Measurements from ENCODE around the gene DAPK1. TPM values are rescaled to one million over a fixed set of nuclear protein-coding genes. Genes with fewer than 3 reads are reported as not detected.

Gene DAPK1
- polyA plus RNA-seq, 1 donor from 2014 or later: 45.0 TPM

DNA sequence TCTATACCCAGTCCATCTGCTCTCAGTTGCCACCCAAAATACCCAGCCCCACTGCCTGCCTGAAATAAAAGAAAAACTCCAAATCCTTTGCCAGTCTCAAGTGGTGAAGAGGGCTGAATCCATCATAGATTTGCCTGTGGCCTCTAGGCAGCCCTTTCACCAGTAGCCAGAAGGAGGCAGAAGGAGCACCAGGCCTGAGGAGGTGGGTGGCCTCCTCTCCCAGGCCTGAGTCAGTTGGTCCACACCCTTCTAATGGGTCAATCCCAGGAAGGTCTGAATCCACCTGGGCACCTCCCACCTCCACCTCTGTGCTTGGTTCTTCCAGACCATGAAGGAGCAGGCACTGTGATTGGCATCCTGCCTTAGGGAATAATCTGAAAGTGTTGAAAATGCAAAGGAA is 97.0 kb downstream of the DAPK1 start:
- H3K27ac ChIP-seq (ENCODE audit: low read length): no peak overlapping the region
- H3K36me3 ChIP-seq (ENCODE audit: insufficient read depth, low read length): no peaks in the 10 kb centered on the region
- TF ChIP-seq RAD21 (conservative IDR thresholded peaks at IDR 0.05) (no peak), MXI1 (conservative IDR thresholded peaks at IDR 0.05; ENCODE audit: poor library complexity, severe bottlenecking) (no peak), REST (IDR thresholded peaks at IDR 0.05; ENCODE audit: borderline replicate concordance) (no peak), TAF1 (IDR thresholded peaks at IDR 0.05; ENCODE audit: low read depth) (no peak)
- no peaks in the 10 kb centered on the region for H3K9me2 ChIP-seq (ENCODE audit: insufficient read depth, low read length)
- no peaks in the 10 kb centered on the region for H3K27me3 ChIP-seq (ENCODE audit: insufficient read depth, low read depth, low read length)
- H3K9me3 ChIP-seq (ENCODE audit: low read length): no peaks in the 10 kb centered on the region
- H3F3A ChIP-seq (ENCODE audit: insufficient read depth, low read length, poor library complexity, severe bottlenecking): no peaks in the 10 kb centered on the region
- H2AFZ ChIP-seq (ENCODE audit: low read depth, low read length): no peak overlapping the region
- H4K20me1 ChIP-seq (ENCODE audit: insufficient read depth): no peaks in the 10 kb centered on the region
- H3K9ac ChIP-seq (ENCODE audit: low read length): no peak overlapping the region
- H3K79me2 ChIP-seq (replicated peaks; ENCODE audit: insufficient read depth, low read length): peaks cover 4% of the 10 kb centered on the region
- no peak overlapping the region for H3K4me3 ChIP-seq (ENCODE audit: low read length)
- no peak overlapping the region for H3K4me2 ChIP-seq (ENCODE audit: low read length)

DNA sequence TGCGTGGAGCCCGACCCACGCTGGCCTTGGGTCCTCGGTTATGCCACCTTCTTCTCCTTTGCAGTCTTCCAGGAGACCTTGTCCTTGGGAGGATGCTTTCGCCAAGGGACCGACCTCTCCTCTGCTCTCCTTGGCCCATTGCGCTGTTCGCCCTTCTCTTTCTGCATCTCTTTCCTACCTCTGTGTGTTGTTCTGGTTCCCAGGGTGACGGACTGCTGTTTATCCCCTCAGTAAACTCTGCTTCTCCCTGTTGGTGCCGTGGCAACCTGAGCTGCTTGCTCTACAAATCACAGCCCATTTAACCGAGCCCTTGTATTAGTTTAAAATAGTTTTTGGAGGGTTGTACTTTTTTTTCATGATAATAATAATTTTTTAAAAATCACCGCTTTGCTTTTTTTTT is 97.9 kb downstream of the DAPK1 start:
- no peaks in the 10 kb centered on the region for H4K20me1 ChIP-seq (ENCODE audit: insufficient read depth)
- H3F3A ChIP-seq (ENCODE audit: insufficient read depth, low read length, poor library complexity, severe bottlenecking): no peaks in the 10 kb centered on the region
- H3K9me2 ChIP-seq (ENCODE audit: insufficient read depth, low read length): no peaks in the 10 kb centered on the region
- H3K27me3 ChIP-seq (ENCODE audit: insufficient read depth, low read depth, low read length): no peaks in the 10 kb centered on the region
- H3K79me2 ChIP-seq (replicated peaks; ENCODE audit: insufficient read depth, low read length): peaks cover 4% of the 10 kb centered on the region
- H3K36me3 ChIP-seq (ENCODE audit: insufficient read depth, low read length): no peaks in the 10 kb centered on the region
- H3K9me3 ChIP-seq (ENCODE audit: low read length): no peaks in the 10 kb centered on the region
- no peak overlapping the region for H3K4me2 ChIP-seq (ENCODE audit: low read length)
- H2AFZ ChIP-seq (ENCODE audit: low read depth, low read length): no peak overlapping the region
- no peak overlapping the region for H3K27ac ChIP-seq (ENCODE audit: low read length)
- H3K9ac ChIP-seq (ENCODE audit: low read length): no peak overlapping the region
- TF ChIP-seq SMC3 (conservative IDR thresholded peaks at IDR 0.05; ENCODE audit: poor library complexity) (no peak), CTCF (IDR thresholded peaks at IDR 0.05; ENCODE audit: poor library complexity, severe bottlenecking) (no peak), REST (IDR thresholded peaks at IDR 0.05; ENCODE audit: borderline replicate concordance) (no peak), RAD21 (conservative IDR thresholded peaks at IDR 0.05) (no peak), MXI1 (conservative IDR thresholded peaks at IDR 0.05; ENCODE audit: poor library complexity, severe bottlenecking) (no peak), EP300 (conservative IDR thresholded peaks at IDR 0.05; ENCODE audit: poor library complexity, severe bottlenecking) (no peak), TAF1 (IDR thresholded peaks at IDR 0.05; ENCODE audit: low read depth) (no peak), EZH2 (IDR thresholded peaks at IDR 0.05; ENCODE audit: borderline replicate concordance, insufficient read depth, low read length, poor library complexity, severe bottlenecking) (no peak), POLR2AphosphoS5 (IDR thresholded peaks at IDR 0.05) (no peak)
- H3K4me3 ChIP-seq (ENCODE audit: low read length): no peak overlapping the region
